GM21786 (cell line): ENCODE measurements around the gene HBE1.
A peak's percentile ranks its signal among the peaks of the same experiment; 100 is the strongest.

Experiments
- ATAC-seq: cut with Tn5 transposase; IDR thresholded peaks from one replicate; pipeline ENCODE4 v1.9.1; 2021; ENCODE audit not compliant: unreplicated experiment

The HBE1 gene

GRCh38 chr11:5234381-5234834 is 35.3 kb downstream of the HBE1 start, which contains the start of gene HBD:
HBD (minus strand) TSS chr11:5234483; CDS start chr11:5234433, 50 bp downstream.
- peak; percentile 67 for ATAC-seq

GRCh38 chr11:5233307-5233706 is 36.4 kb downstream of the HBE1 start:
- ATAC-seq, result no peak

- no peak for ATAC-seq
Observed at GRCh38 chr11:5232821-5233220, 36.9 kb downstream of the HBE1 start.

- no peak for ATAC-seq
Observed at GRCh38 chr11:5232176-5232575, 37.6 kb downstream of the HBE1 start.

- ATAC-seq, result no peak
Observed at GRCh38 chr11:5231111-5231510, 38.6 kb downstream of the HBE1 start.

- ATAC-seq, result no peak
Observed at GRCh38 chr11:5230266-5230665, 39.5 kb downstream of the HBE1 start.

GRCh38 chr11:5229796-5230195 is 39.9 kb downstream of the HBE1 start:
- no peak for ATAC-seq

GRCh38 chr11:5229356-5229755 is 40.4 kb downstream of the HBE1 start:
- ATAC-seq, result no peak

GRCh38 chr11:5228124-5228523 is 41.6 kb downstream of the HBE1 start:
- no peak for ATAC-seq

- no peak for ATAC-seq
Observed at GRCh38 chr11:5227681-5228080, 42.1 kb downstream of the HBE1 start.

GRCh38 chr11:5226732-5227310 is 42.9 kb downstream of the HBE1 start, which contains the start of gene HBB:
HBB (minus strand) TSS chr11:5227071; CDS start chr11:5227021, 50 bp downstream.
- no peak for ATAC-seq

- ATAC-seq, result no peak
Observed at GRCh38 chr11:5225480-5225871, 44.3 kb downstream of the HBE1 start.

GRCh38 chr11:5224538-5225479 is 44.9 kb downstream of the HBE1 start:
- no peak for ATAC-seq

GRCh38 chr11:5223686-5224085 is 46.1 kb downstream of the HBE1 start:
- no peak for ATAC-seq

GRCh38 chr11:5223146-5223545 is 46.6 kb downstream of the HBE1 start:
- no peak for ATAC-seq
